ENCODE data around the gene HOXB1.

DNA sequence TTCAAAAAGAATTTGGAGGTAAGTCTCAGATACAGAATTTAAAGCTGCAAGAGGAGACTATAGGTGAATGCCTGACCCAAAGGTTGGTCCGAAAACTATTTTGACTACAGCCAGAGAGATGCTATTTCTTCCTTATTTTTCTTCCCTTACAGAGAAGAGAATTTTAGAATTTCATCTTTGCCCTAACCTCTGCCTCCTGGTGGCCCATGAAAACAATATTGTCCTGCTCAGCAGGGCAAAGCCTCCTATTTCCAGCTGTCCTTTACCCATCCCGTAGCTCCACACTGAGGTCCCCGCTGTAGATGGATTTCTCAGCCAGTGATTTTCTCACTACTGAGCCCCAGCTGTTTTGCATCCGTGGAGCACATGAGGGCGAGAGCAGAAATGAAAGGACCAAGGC lies 24.6 kb downstream of the HOXB1 start:
- TF ChIP-seq CTCF (IDR thresholded peaks at IDR 0.05; ENCODE audit: borderline replicate concordance, extremely low read depth, low read length, poor library complexity, severe bottlenecking) (no peak), EZH2 (IDR thresholded peaks at IDR 0.05; ENCODE audit: borderline replicate concordance, low read depth, low read length, severe bottlenecking) (no peak)

Data from DND-41 (cell line).